Natural killer cell treated with Interleukin-12 subunit alpha and Interleukin-12 subunit beta and Interleukin-15 and Interleukin-18, amount 100 ng/mL, for 72 hours (primary cell): ENCODE results near the gene SNRNP27. TPM values are rescaled to one million over a fixed set of nuclear protein-coding genes. Genes with fewer than 3 reads are reported as not detected.
A peak's percentile ranks its signal among the peaks of the same experiment; 100 is the strongest.
"Not testable (repeated sequence)": the region's sequence is repeated elsewhere in the genome, so short reads cannot be mapped to it uniquely, and the experiment has no call there.

Experiments
- ATAC-seq, 2 donors: fragments of 150-1000 bp; cut with Tn5 transposase in 1 of 2; sonication (Bioruptor Pico), chemical (Tn5 transposase) in 1 of 2; 2 replicates each; pipeline ENCODE4 v1.10.0; 2021
- DNase-seq: peaks from one replicate; pipeline ENCODE4 v3.0.0; 2022; ENCODE audit warnings: low spot score
- H3K27ac Mint-ChIP-seq, 2 donors: 1 replicate in 1 of 2; 2 replicates in 1 of 2; pipeline ENCODE4 v1.8.0; 2022; ENCODE audit warnings: mixed read lengths in 2 of 2, mild to moderate bottlenecking in 1 of 2, moderate library complexity in 1 of 2
- H3K27me3 Mint-ChIP-seq, 2 donors: 1 replicate in 1 of 2; 2 replicates in 1 of 2; pipeline ENCODE4 v1.8.0; 2022; ENCODE audit warnings: mixed read lengths in 2 of 2
- H3K36me3 Mint-ChIP-seq: one replicate; pipeline ENCODE4 v1.8.0; 2022; ENCODE audit warnings: mixed read lengths
- H3K4me1 Mint-ChIP-seq, 2 donors: 1 replicate in 1 of 2; 2 replicates in 1 of 2; pipeline ENCODE4 v1.8.0; 2022; ENCODE audit warnings: low read depth in 2 of 2, mixed read lengths in 2 of 2, mild to moderate bottlenecking in 1 of 2
- H3K4me3 Mint-ChIP-seq: one replicate; pipeline ENCODE4 v1.8.0; 2022; ENCODE audit warnings: mixed read lengths
- H3K9me3 Mint-ChIP-seq: 2 replicates; pipeline ENCODE4 v1.8.0; 2022; ENCODE audit warnings: mixed read lengths
- total RNA-seq, 2 donors: library from RNA; stranded (reverse); gene quantifications; one replicate each; pipeline ENCODE4 v1.2.3, GENCODE V29; 2022

Gene SNRNP27
- 10 to 100 TPM; 43.0 to 64.4 TPM for total RNA-seq

- H3K36me3 Mint-ChIP-seq = peaks cover 17% of the 10 kb centered on the region
- peaks cover 24 to 41% of the 10 kb centered on the region in 2 donors for H3K4me1 Mint-ChIP-seq
- ATAC-seq = peak; percentile 88 to 91
- peak within 1 kb of the TSS; percentile 98 to 100 for H3K27ac Mint-ChIP-seq
- peak; percentile 90 for DNase-seq
- H3K9me3 Mint-ChIP-seq = no peaks in the 10 kb centered on the region
- H3K4me3 Mint-ChIP-seq = peak within 1 kb of the TSS; percentile 100
- H3K27me3 Mint-ChIP-seq = no peaks in the 10 kb centered on the region
These were observed at the start of gene SNRNP27 for GRCh38 chr2:69893684-69894551. Gene SNRNP27, plus strand, starts transcription at chr2:69893956. Its CDS starts 29 bp downstream, at chr2:69893985.

- DNase-seq = no peak
- H3K27ac Mint-ChIP-seq = no peak overlapping the region
- H3K4me1 Mint-ChIP-seq = no peaks in the 10 kb centered on the region
- no peaks in the 10 kb centered on the region for H3K9me3 Mint-ChIP-seq
- no peaks in the 10 kb centered on the region for H3K27me3 Mint-ChIP-seq
- ATAC-seq = no peak
- no peak overlapping the region for H3K4me3 Mint-ChIP-seq
- H3K36me3 Mint-ChIP-seq = peaks cover 8% of the 10 kb centered on the region
These were observed 49.8 kb upstream of the SNRNP27 start for GRCh38 chr2:69843993-69844392.

- H3K36me3 Mint-ChIP-seq = peaks cover 8% of the 10 kb centered on the region
- no peaks in the 10 kb centered on the region for H3K9me3 Mint-ChIP-seq
- DNase-seq (no peak), ATAC-seq (no peak)
- H3K27ac Mint-ChIP-seq = no peak overlapping the region
- H3K4me1 Mint-ChIP-seq = no peaks in the 10 kb centered on the region
- no peak overlapping the region for H3K4me3 Mint-ChIP-seq
- H3K27me3 Mint-ChIP-seq = no peaks in the 10 kb centered on the region
These were observed 49.2 kb upstream of the SNRNP27 start for GRCh38 chr2:69844560-69844959.

- ATAC-seq = no peak
- DNase-seq = no peak
- peaks cover 8% of the 10 kb centered on the region for H3K36me3 Mint-ChIP-seq
These were observed 47.3 kb upstream of the SNRNP27 start for GRCh38 chr2:69846182-69847067.

GRCh38 chr2:69847068-69847828 is 46.5 kb upstream of the SNRNP27 start:
- no peak for DNase-seq
- H3K9me3 Mint-ChIP-seq = no peaks in the 10 kb centered on the region
- no peak for ATAC-seq
- H3K27ac Mint-ChIP-seq = no peak overlapping the region
- H3K4me1 Mint-ChIP-seq = no peaks in the 10 kb centered on the region
- peaks cover 4% of the 10 kb centered on the region for H3K36me3 Mint-ChIP-seq
- H3K4me3 Mint-ChIP-seq = no peak overlapping the region
- no peaks in the 10 kb centered on the region for H3K27me3 Mint-ChIP-seq

More at GRCh38 chr2:69846182-69847067, 47.3 kb upstream of the SNRNP27 start:
- no peak overlapping the region for H3K27ac Mint-ChIP-seq
- H3K4me3 Mint-ChIP-seq = no peak overlapping the region
- H3K4me1 Mint-ChIP-seq = no peaks in the 10 kb centered on the region
- no peaks in the 10 kb centered on the region for H3K27me3 Mint-ChIP-seq
- no peaks in the 10 kb centered on the region for H3K9me3 Mint-ChIP-seq

- Mint-ChIP-seq H3K4me3 (no peak overlapping the region), H3K4me1 (no peaks in the 10 kb centered on the region), H3K27ac (no peak overlapping the region), H3K27me3 (no peaks in the 10 kb centered on the region), H3K9me3 (no peaks in the 10 kb centered on the region), H3K36me3 (peaks cover 4% of the 10 kb centered on the region)
- no peak for DNase-seq
- ATAC-seq = no peak
These were observed 45.5 kb upstream of the SNRNP27 start for GRCh38 chr2:69848186-69848790.

- Mint-ChIP-seq H3K4me3 (no peak overlapping the region), H3K27ac (no peak overlapping the region), H3K4me1 (no peaks in the 10 kb centered on the region), H3K27me3 (no peaks in the 10 kb centered on the region), H3K36me3 (peaks cover 7% of the 10 kb centered on the region), H3K9me3 (no peaks in the 10 kb centered on the region)
- DNase-seq (no peak), ATAC-seq (no peak)
These were observed 35.5 kb upstream of the SNRNP27 start for GRCh38 chr2:69858261-69858660.

- DNase-seq (no peak), ATAC-seq (no peak)
- Mint-ChIP-seq H3K9me3 (no peaks in the 10 kb centered on the region), H3K27me3 (no peaks in the 10 kb centered on the region), H3K4me3 (no peak overlapping the region), H3K36me3 (peaks cover 16% of the 10 kb centered on the region), H3K4me1 (peaks cover 0 to 4% of the 10 kb centered on the region in 2 donors), H3K27ac (no peak overlapping the region)
These were observed 30.5 kb upstream of the SNRNP27 start for GRCh38 chr2:69863298-69863697.

- no peaks in the 10 kb centered on the region for H3K27me3 Mint-ChIP-seq
- H3K36me3 Mint-ChIP-seq = no peaks in the 10 kb centered on the region
- no peak overlapping the region for H3K27ac Mint-ChIP-seq
- ATAC-seq (no peak), DNase-seq (no peak)
- H3K4me3 Mint-ChIP-seq = no peak overlapping the region
- no peaks in the 10 kb centered on the region for H3K9me3 Mint-ChIP-seq
- peaks cover 8% of the 10 kb centered on the region in 2 donors for H3K4me1 Mint-ChIP-seq
These were observed 5.3 kb upstream of the SNRNP27 start for GRCh38 chr2:69888451-69888850.

GRCh38 chr2:69889302-69889701 is 4.5 kb upstream of the SNRNP27 start:
- Mint-ChIP-seq H3K27me3 (no peaks in the 10 kb centered on the region), H3K4me3 (no peak overlapping the region), H3K4me1 (peaks cover 12 to 16% of the 10 kb centered on the region in 2 donors), H3K36me3 (peaks cover 6% of the 10 kb centered on the region), H3K27ac (no peak overlapping the region), H3K9me3 (no peaks in the 10 kb centered on the region)
- DNase-seq (no peak), ATAC-seq (no peak)

GRCh38 chr2:69890881-69891280 is 2.9 kb upstream of the SNRNP27 start:
- Mint-ChIP-seq H3K27me3 (no peaks in the 10 kb centered on the region), H3K9me3 (no peaks in the 10 kb centered on the region), H3K36me3 (peaks cover 6% of the 10 kb centered on the region), H3K4me1 (peaks cover 15 to 25% of the 10 kb centered on the region in 2 donors), H3K27ac (no peak overlapping the region), H3K4me3 (no peak overlapping the region)
- ATAC-seq (no peak), DNase-seq (no peak)

GRCh38 chr2:69892838-69893424 is 825 bp upstream of the SNRNP27 start:
- peaks cover 24 to 40% of the 10 kb centered on the region in 2 donors for H3K4me1 Mint-ChIP-seq
- ATAC-seq = not testable (repeated sequence)

GRCh38 chr2:69894737-69895136 is 981 bp downstream of the SNRNP27 start:
- not testable (repeated sequence) for DNase-seq

More at GRCh38 chr2:69892838-69893424, 825 bp upstream of the SNRNP27 start:
- H3K36me3 Mint-ChIP-seq = peaks cover 15% of the 10 kb centered on the region
- H3K4me3 Mint-ChIP-seq = peak overlapping the region; percentile 100
- not testable (repeated sequence) for DNase-seq, H3K27me3 Mint-ChIP-seq, H3K9me3 Mint-ChIP-seq
- H3K27ac Mint-ChIP-seq = peak overlapping the region; percentile 98 to 100

More at GRCh38 chr2:69894737-69895136, 981 bp downstream of the SNRNP27 start:
- not testable (repeated sequence) for ATAC-seq, H3K9me3 Mint-ChIP-seq, H3K27me3 Mint-ChIP-seq
- Mint-ChIP-seq H3K4me3 (peak overlapping the region; percentile 100), H3K27ac (peak overlapping the region; percentile 98 to 100), H3K36me3 (peaks cover 17% of the 10 kb centered on the region), H3K4me1 (peaks cover 24 to 41% of the 10 kb centered on the region in 2 donors)
